Transverse colon (tissue), 4 donors: ENCODE results near the gene PPP3CA.

Source experiments
- EP300 ChIP-seq: sonication (generic); formaldehyde crosslinking; IDR thresholded peaks from one replicate; pipeline ENCODE4 v1.6.1; 2017; ENCODE audit warnings: antibody characterized with exemption, low read depth
- POLR2A ChIP-seq: fragments of 450-650 bp; IDR thresholded peaks from one replicate; pipeline ENCODE4 v1.6.1; 2016; ENCODE audit warnings: antibody characterized with exemption, mild to moderate bottlenecking, moderate library complexity
- POLR2AphosphoS5 ChIP-seq, 3 donors: sonication (generic); formaldehyde crosslinking; IDR thresholded peaks; one replicate each; pipeline ENCODE4 v1.6.1; 2016; ENCODE audit warnings: antibody characterized with exemption in 3 of 3
- TF ChIP-seq, protein P1 (sequence below), 5 experiments: fragments of 200-600 bp in 3 of 5; fragments of 450-650 bp in 2 of 5; sonication (generic) in 3 of 5; IDR thresholded peaks; 1 replicate in 2 of 5; 2 replicates in 3 of 5; pipeline ENCODE4 v1.5.1; 2016 to 2017; ENCODE audit warnings: antibody characterized with exemption in 5 of 5, inconsistent platforms in 3 of 5, mild to moderate bottlenecking in 2 of 5, moderate library complexity in 1 of 5

DNA sequence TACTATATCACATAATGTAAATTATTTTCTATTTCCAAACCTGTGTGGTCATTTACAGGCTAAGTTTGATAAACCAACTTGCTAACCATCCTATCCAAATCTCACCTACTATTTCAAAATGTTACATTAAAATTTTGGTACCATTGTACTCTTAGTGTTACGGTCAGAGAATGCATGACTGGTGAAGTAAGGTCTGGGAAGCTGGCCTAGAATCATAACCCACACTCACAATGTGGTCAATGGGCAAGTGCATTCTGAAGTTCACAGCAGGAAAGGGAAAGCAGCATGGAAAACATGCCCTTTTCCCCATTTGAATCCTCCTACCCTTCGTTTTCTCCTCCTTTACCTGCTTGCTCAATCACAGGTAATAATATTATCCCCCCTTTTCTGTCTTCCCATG is 54.4 kb downstream of the PPP3CA start:
- TF ChIP-seq, protein P1, sequence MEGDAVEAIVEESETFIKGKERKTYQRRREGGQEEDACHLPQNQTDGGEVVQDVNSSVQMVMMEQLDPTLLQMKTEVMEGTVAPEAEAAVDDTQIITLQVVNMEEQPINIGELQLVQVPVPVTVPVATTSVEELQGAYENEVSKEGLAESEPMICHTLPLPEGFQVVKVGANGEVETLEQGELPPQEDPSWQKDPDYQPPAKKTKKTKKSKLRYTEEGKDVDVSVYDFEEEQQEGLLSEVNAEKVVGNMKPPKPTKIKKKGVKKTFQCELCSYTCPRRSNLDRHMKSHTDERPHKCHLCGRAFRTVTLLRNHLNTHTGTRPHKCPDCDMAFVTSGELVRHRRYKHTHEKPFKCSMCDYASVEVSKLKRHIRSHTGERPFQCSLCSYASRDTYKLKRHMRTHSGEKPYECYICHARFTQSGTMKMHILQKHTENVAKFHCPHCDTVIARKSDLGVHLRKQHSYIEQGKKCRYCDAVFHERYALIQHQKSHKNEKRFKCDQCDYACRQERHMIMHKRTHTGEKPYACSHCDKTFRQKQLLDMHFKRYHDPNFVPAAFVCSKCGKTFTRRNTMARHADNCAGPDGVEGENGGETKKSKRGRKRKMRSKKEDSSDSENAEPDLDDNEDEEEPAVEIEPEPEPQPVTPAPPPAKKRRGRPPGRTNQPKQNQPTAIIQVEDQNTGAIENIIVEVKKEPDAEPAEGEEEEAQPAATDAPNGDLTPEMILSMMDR (IDR thresholded peaks at IDR 0.05), result no peak
- TF ChIP-seq EP300 (no peak), POLR2A (no peak), POLR2AphosphoS5 (IDR thresholded peaks at IDR 0.05) (no peak)
